Activated naive CD4-positive, alpha-beta T cell treated with anti-CD3 and anti-CD28 coated beads for 36 hours (primary cell): ENCODE results near the gene TBR1. TPM values are rescaled to one million over a fixed set of nuclear protein-coding genes. Genes with fewer than 3 reads are reported as not detected.
A peak's percentile ranks its signal among the peaks of the same experiment; 100 is the strongest.

Experiments
- CTCF ChIA-PET: fragments of 350-600 bp; sonication (Branson Sonifier 250); formaldehyde crosslinking; loops from one replicate; lab custom pipeline; 2021; ENCODE audit warnings: antibody characterized with exemption; lab: Charles Lee
- DNase-seq: peaks from one replicate; pipeline ENCODE4 v3.0.0-alpha.2; 2020
- H3K27ac Mint-ChIP-seq: one replicate; pipeline ENCODE4 v1.8.0; 2021; ENCODE audit warnings: mild to moderate bottlenecking, mixed read lengths
- H3K27me3 Mint-ChIP-seq: one replicate; pipeline ENCODE4 v1.8.0; 2021; ENCODE audit warnings: low read depth, mixed read lengths
- H3K36me3 Mint-ChIP-seq: one replicate; pipeline ENCODE4 v1.8.0; 2021; ENCODE audit warnings: low read depth, mixed read lengths
- H3K4me1 Mint-ChIP-seq: one replicate; pipeline ENCODE4 v1.8.0; 2021; ENCODE audit warnings: low read depth, mixed read lengths
- H3K4me3 Mint-ChIP-seq: one replicate; pipeline ENCODE4 v1.8.0; 2021; ENCODE audit warnings: mild to moderate bottlenecking, moderate library complexity, mixed read lengths
- H3K9me3 Mint-ChIP-seq: one replicate; pipeline ENCODE4 v1.8.0; 2021; ENCODE audit warnings: mixed read lengths
- intact Hi-C: fragments of 100-400 bp; cut with micrococcal nuclease; formaldehyde crosslinking; loops from one replicate; pipeline ENCODE4 v1.15.1; 2023
- total RNA-seq, 2 experiments: library from RNA; stranded (reverse); gene quantifications; one replicate each; pipeline ENCODE4 v1.2.3, GENCODE V29; 2021

The TBR1 gene
- total RNA-seq, 2 experiments from 2014 or later: not detected

DNA sequence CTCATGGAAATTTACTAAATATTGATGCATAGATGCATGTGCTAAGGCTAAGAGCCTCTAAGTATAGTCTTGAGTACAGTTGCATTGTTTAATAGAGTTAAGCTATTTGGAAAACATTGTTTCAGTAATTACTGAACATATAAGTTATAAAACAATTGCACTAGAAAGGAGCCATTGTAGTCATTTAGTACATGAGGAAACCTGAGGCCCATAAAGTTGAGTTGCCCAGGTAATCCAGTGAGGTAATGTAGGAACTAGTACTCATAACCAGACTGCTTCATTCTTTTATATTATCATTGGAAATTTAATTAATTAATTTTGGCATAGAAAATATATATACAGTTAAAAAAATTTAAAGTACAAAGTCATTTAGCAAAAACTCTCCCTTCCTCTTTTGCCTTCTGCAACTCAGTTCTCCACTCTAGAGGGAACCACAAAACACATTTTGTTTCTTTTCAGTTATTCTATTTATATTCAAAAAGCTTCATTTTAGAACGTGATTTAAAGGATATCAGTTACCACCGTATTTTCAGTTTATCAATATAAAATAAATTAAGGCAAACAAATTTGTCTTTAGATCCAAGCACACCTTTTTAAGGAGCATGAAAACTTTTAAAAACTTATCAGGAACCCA lies 27.8 kb upstream of the TBR1 start:
- no peak for DNase-seq
- no peak overlapping the region for H3K27ac Mint-ChIP-seq

GRCh38 chr2:161391737-161392506 lies 24.2 kb upstream of the TBR1 start:
- Mint-ChIP-seq H3K4me3 (no peak overlapping the region), H3K9me3 (no peaks in the 10 kb centered on the region), H3K4me1 (no peaks in the 10 kb centered on the region), H3K27me3 (no peaks in the 10 kb centered on the region), H3K27ac (no peak overlapping the region), H3K36me3 (peaks cover 41% of the 10 kb centered on the region)
- intact Hi-C loops: no loop called here
- DNase-seq: no peak
- CTCF ChIA-PET: no interaction called here

More for the DNA sequence above, 27.8 kb upstream of the TBR1 start:
- no peaks in the 10 kb centered on the region for H3K27me3 Mint-ChIP-seq
- H3K4me3 Mint-ChIP-seq: no peak overlapping the region
- peaks cover 33% of the 10 kb centered on the region for H3K36me3 Mint-ChIP-seq
- CTCF ChIA-PET: no interaction called here
- H3K9me3 Mint-ChIP-seq: no peaks in the 10 kb centered on the region
- intact Hi-C loops: no loop called here
- H3K4me1 Mint-ChIP-seq: peaks cover 11% of the 10 kb centered on the region

DNA sequence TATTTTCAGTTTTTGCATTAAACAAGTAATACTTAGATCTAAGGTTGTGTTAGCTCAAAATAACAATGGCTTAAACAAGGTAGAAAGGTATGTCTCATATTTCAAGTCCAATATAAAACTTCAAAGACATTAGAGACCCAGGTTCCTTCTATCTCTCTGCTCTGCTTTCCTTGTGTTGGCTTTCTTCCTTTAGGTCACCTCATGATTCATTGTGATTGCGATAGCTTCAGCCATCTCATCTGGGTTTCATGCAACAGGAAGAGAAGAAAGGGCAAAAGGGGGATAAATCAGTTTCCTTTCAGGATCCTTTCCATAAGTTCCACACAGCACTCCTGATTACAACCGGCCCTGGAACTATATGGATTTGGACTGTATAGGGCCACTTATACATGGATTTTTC lies 16.0 kb upstream of the TBR1 start:
- Mint-ChIP-seq H3K27ac (no peak overlapping the region), H3K4me1 (no peaks in the 10 kb centered on the region), H3K27me3 (no peaks in the 10 kb centered on the region), H3K4me3 (no peak overlapping the region), H3K36me3 (peaks cover 42% of the 10 kb centered on the region), H3K9me3 (no peaks in the 10 kb centered on the region)
- no peak for DNase-seq
- CTCF ChIA-PET: no interaction called here
- intact Hi-C loops: no loop called here

DNA sequence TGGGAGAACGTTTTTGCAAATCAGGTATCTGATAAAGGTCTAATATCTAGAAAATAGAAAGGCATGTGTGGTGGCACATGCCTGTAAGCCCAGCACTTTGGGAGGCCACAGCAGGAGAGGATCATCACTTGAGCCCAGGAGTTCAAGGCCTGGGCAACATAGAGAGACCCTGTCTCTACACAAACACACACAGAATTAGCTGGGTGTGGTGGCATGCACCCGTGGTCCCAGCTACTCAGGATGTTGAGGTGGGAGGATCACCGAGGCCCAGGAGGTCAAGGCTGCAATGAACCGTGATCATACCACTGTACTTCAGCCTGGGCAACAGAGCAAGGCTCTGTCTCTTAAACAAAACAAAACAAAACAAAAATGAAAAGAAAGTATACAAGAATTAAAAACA lies 13.8 kb upstream of the TBR1 start:
- CTCF ChIA-PET: no interaction called here
- no peak overlapping the region for H3K4me3 Mint-ChIP-seq
- H3K27me3 Mint-ChIP-seq: no peaks in the 10 kb centered on the region
- intact Hi-C loops: no loop called here
- no peak overlapping the region for H3K27ac Mint-ChIP-seq
- no peaks in the 10 kb centered on the region for H3K4me1 Mint-ChIP-seq
- no peak for DNase-seq
- peaks cover 26% of the 10 kb centered on the region for H3K36me3 Mint-ChIP-seq
- H3K9me3 Mint-ChIP-seq: no peaks in the 10 kb centered on the region

GRCh38 chr2:161406316-161406715 lies 9.8 kb upstream of the TBR1 start:
- DNase-seq: no peak
- Mint-ChIP-seq H3K4me1 (no peaks in the 10 kb centered on the region), H3K27ac (no peak overlapping the region), H3K36me3 (peaks cover 24% of the 10 kb centered on the region), H3K9me3 (no peaks in the 10 kb centered on the region), H3K27me3 (no peaks in the 10 kb centered on the region), H3K4me3 (no peak overlapping the region)
- intact Hi-C loops: no loop called here
- CTCF ChIA-PET: interaction anchor here (0.7 kb wide), 1 partner anchor 1095 kb away, joined by 3 read pairs; no protein-coding TSS in a partner anchor

DNA sequence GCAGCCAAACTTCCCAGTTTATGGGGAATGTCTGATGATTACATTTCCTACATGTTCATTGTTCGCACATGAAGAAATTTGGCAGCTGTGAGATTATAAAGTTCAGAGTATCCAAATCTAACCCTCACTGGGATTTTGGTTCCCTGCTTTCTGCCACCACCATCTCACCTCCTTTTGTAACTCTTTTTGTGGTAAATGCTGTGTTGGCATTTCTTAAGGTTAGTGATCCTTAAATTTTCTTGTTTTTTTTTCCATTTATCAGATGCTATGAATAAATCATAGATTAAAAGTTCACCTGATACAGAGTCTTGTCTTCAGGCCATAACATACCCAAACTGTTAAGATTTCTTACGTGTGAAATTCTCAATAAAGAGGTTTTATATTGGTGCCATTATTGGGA lies 8.5 kb upstream of the TBR1 start:
- Mint-ChIP-seq H3K9me3 (no peaks in the 10 kb centered on the region), H3K4me3 (no peak overlapping the region), H3K27ac (no peak overlapping the region), H3K36me3 (peaks cover 22% of the 10 kb centered on the region), H3K27me3 (no peaks in the 10 kb centered on the region), H3K4me1 (no peaks in the 10 kb centered on the region)
- DNase-seq: no peak
- intact Hi-C loops: no loop called here
- CTCF ChIA-PET: no interaction called here

DNA sequence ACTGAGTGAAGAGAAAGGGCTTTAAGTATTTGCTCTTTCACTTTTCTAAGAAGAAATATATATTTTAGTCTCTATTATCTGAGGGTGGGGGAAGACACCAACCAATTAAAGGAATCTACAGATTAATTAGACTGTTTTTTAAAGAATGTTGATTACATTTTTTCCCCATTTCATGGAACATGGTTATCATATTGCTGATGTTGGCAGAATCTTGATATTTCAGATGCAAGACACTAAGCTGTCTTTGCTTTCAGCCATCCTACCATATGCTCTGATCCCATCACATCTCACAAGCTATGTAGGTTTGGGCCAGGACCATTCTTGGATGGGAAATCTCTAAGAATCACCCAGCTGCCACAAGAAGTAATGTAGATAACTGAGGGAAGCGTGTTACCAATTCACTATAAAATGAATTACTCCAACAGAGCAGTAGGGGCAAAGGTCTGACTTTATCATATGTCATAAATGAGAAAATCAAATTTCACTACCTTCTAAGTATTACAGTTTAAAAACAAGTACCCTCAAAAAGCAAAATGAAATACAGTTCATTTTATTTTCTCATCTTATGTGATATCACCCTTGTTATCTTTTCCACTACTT lies 6.7 kb upstream of the TBR1 start:
- CTCF ChIA-PET: no interaction called here
- DNase-seq: no peak
- Mint-ChIP-seq H3K27ac (no peak overlapping the region), H3K4me3 (no peak overlapping the region), H3K9me3 (no peaks in the 10 kb centered on the region), H3K27me3 (peaks cover 7% of the 10 kb centered on the region), H3K4me1 (peaks cover 5% of the 10 kb centered on the region), H3K36me3 (peaks cover 16% of the 10 kb centered on the region)
- intact Hi-C loops: no loop called here

GRCh38 chr2:161412346-161412745 lies 3.8 kb upstream of the TBR1 start:
- DNase-seq: no peak
- CTCF ChIA-PET: no interaction called here
- Mint-ChIP-seq H3K27ac (no peak overlapping the region), H3K36me3 (peaks cover 14% of the 10 kb centered on the region), H3K4me3 (no peak overlapping the region), H3K9me3 (no peaks in the 10 kb centered on the region), H3K4me1 (peaks cover 29% of the 10 kb centered on the region), H3K27me3 (peaks cover 32% of the 10 kb centered on the region)
- intact Hi-C loops: no loop called here

- intact Hi-C loops: loop anchor here (1.0 to 5.0 kb wide), 4 partner anchors 11 to 708 kb away; no protein-coding TSS in a partner anchor
- no peak for DNase-seq
- peaks cover 47% of the 10 kb centered on the region for H3K4me1 Mint-ChIP-seq
- no peaks in the 10 kb centered on the region for H3K9me3 Mint-ChIP-seq
- CTCF ChIA-PET: interaction anchor here (0.6 to 0.8 kb wide), 2 partner anchors 11 to 38 kb away, joined by 3 to 5 read pairs; no protein-coding TSS in a partner anchor
- peaks cover 51% of the 10 kb centered on the region for H3K27me3 Mint-ChIP-seq
- H3K4me3 Mint-ChIP-seq: peak overlapping the region; percentile 52
- no peak overlapping the region for H3K27ac Mint-ChIP-seq
- H3K36me3 Mint-ChIP-seq: peaks cover 9% of the 10 kb centered on the region
These were observed 1.8 kb upstream of the TBR1 start for GRCh38 chr2:161414042-161415033.

DNA sequence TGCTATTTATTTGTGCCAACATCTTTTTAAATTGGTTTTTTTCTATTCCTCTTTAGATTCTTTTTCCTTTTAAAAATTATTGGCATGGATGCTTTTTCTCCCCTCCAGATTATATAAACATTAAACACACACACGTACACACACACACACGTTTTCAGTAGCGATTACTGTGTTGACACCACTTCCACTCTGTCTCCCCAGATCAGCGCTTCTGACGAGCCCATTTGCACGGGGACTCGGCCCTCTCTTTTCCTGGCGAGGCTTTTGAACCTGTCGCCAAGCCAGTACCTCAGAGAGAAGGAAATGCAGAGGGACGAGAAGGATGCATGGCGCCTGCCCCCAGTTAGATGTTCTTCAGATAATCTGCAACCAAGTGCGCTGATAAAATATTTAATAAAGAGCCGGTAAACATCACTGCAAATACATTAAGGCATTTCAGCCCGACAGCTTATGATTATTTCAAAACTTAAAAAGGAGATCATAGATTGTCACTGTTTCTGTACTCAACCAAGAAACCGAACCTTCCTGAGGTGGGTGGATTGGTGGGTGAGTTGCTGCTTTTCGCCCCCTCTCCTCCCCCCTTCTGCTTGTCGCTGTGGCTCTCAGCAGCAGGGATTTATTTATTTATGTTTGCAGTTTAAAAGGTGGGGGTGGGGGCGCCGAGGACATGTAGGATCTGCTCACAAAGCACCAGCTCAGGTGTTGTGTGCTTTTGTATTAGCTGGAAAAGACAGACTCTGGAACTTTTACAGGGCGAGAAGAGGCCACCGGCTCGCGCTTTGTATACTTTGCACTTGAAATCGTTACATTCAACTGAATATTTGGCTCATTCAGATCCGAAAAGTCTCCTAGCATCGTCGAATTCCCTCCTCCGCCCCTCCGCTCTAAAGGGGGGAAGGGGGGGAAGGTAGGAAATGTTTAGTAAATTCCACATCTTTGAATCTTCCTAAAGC lies 787 bp upstream of the TBR1 start:
- CTCF ChIA-PET: interaction anchor here (0.6 to 0.8 kb wide), 2 partner anchors 10 to 37 kb away, joined by 3 to 5 read pairs; no protein-coding TSS in a partner anchor
- Mint-ChIP-seq H3K4me1 (peaks cover 48% of the 10 kb centered on the region), H3K4me3 (peak overlapping the region; percentile 52), H3K9me3 (no peaks in the 10 kb centered on the region), H3K27me3 (peaks cover 59% of the 10 kb centered on the region), H3K36me3 (peaks cover 9% of the 10 kb centered on the region), H3K27ac (no peak overlapping the region)
- intact Hi-C loops: loop anchor here (1.0 to 5.0 kb wide), 4 partner anchors 10 to 707 kb away; no protein-coding TSS in a partner anchor
- peak; percentile 32 for DNase-seq
